Loucy (cell line): ENCODE measurements around the gene GSK3B.

ENCODE experiments used
- H2AFZ ChIP-seq: fragments of 200-600 bp; sonication (generic); 2 replicates; pipeline ENCODE4 v1.6.0; 2016; ENCODE audit warnings: antibody characterized with exemption, mild to moderate bottlenecking, low read length, moderate library complexity
- H3F3A ChIP-seq: fragments of 200-600 bp; 2 replicates; pipeline ENCODE4 v1.6.0; 2016; ENCODE audit warnings: antibody characterized with exemption, low read depth, mild to moderate bottlenecking
- H3K27me3 ChIP-seq: fragments of 200-600 bp; sonication (generic); 2 replicates; pipeline ENCODE4 v1.6.1; 2014; ENCODE audit warnings: low read length, mild to moderate bottlenecking; ENCODE audit not compliant: insufficient read depth, poor library complexity, severe bottlenecking
- H3K36me3 ChIP-seq: fragments of 200-600 bp; sonication (generic); 2 replicates; pipeline ENCODE4 v1.6.1; 2016; ENCODE audit warnings: low read length; ENCODE audit not compliant: insufficient read depth
- H3K4me1 ChIP-seq: fragments of 200-600 bp; sonication (generic); 2 replicates; pipeline ENCODE4 v1.5.1; 2014; ENCODE audit warnings: low read length, mild to moderate bottlenecking; ENCODE audit not compliant: insufficient read depth, poor library complexity, severe bottlenecking
- H3K4me2 ChIP-seq: fragments of 200-600 bp; sonication (generic); 2 replicates; pipeline ENCODE4 v1.6.0; 2014; ENCODE audit warnings: antibody characterized with exemption, low read length, low read depth, mild to moderate bottlenecking; ENCODE audit not compliant: poor library complexity, severe bottlenecking
- H3K4me3 ChIP-seq: fragments of 200-600 bp; sonication (generic); 2 replicates; pipeline ENCODE4 v1.5.1; 2014; ENCODE audit warnings: low read length, mild to moderate bottlenecking, mixed read lengths; ENCODE audit not compliant: poor library complexity, severe bottlenecking
- H3K79me2 ChIP-seq: fragments of 200-600 bp; sonication (generic); 2 replicates; pipeline ENCODE4 v1.6.1; 2014; ENCODE audit warnings: low read length; ENCODE audit not compliant: insufficient read depth
- H3K9ac ChIP-seq: fragments of 200-600 bp; sonication (generic); 2 replicates; pipeline ENCODE4 v1.6.0; 2014; ENCODE audit warnings: mild to moderate bottlenecking, low read depth, low read length, moderate library complexity; ENCODE audit not compliant: poor library complexity, severe bottlenecking
- H3K9me2 ChIP-seq: fragments of 200-600 bp; sonication (generic); replicated peaks from 2 replicates; pipeline ENCODE4 v1.6.1; 2016; ENCODE audit warnings: low read depth, low read length, mixed read lengths
- H3K9me3 ChIP-seq: fragments of 200-600 bp; sonication (generic); 2 replicates; pipeline ENCODE4 v1.6.1; 2014; ENCODE audit warnings: mild to moderate bottlenecking, antibody characterized with exemption, low read length, low read depth; ENCODE audit not compliant: insufficient read depth
- H4K20me1 ChIP-seq: fragments of 200-600 bp; sonication (generic); 2 replicates; pipeline ENCODE4 v1.6.0; 2014; ENCODE audit warnings: antibody characterized with exemption, low read length, mild to moderate bottlenecking; ENCODE audit not compliant: insufficient read depth, poor library complexity, severe bottlenecking
- EZH2phosphoT487 ChIP-seq: fragments of 200-600 bp; IDR thresholded peaks from 2 replicates; pipeline ENCODE4 v1.6.1; 2018; ENCODE audit warnings: antibody characterized with exemption, mild to moderate bottlenecking, moderate library complexity, borderline replicate concordance
- TF ChIP-seq, protein P1 (sequence below): fragments of 200-600 bp; sonication (generic); conservative IDR thresholded peaks from 2 replicates; pipeline ENCODE4 v1.5.1; 2014; ENCODE audit warnings: mild to moderate bottlenecking, antibody characterized with exemption, low read length

GSK3B gene

DNA sequence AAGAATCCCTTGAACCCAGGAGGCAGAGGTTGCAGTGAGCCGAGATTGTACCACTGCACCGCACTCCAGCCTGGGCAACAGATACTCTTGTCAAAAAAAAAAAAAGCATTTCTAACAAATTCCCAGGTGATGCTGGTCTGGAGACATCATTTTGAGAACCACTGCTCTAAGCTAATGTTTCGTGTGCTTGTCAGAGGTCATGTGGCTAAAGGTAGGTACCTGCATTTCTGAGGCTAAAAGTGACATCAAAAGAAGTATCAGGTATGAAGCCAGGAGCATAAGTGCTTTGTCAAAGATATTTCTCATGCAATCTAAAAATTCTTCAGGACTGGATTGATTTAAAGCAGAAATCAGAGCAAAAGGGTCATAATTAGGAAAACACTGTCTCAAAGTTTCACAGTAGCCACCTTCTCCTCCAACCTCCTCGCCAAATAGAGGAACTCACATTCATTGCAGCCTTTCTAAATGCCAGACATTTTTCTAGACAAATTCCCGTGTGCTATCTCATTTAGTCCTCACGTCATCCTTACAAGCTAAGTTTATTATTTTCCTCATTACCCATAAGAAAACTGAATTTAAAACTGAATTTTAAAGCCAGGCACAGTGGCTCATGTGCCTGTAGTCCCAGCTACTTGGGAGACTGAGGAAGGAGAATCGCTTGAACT is 25.7 kb upstream of the GSK3B start:
- Histone ChIP-seq H3K4me2 (no peak overlapping the region), H3K27me3 (no peaks in the 10 kb centered on the region), H3F3A (no peaks in the 10 kb centered on the region), H3K4me3 (no peak overlapping the region), H4K20me1 (no peaks in the 10 kb centered on the region), H3K4me1 (no peaks in the 10 kb centered on the region), H3K9me3 (peaks cover 9% of the 10 kb centered on the region; the same call in 1 of the 2 replicates), H2AFZ (no peak overlapping the region), H3K9ac (no peak overlapping the region), H3K9me2 (no peaks in the 10 kb centered on the region), H3K36me3 (no peaks in the 10 kb centered on the region), H3K79me2 (no peaks in the 10 kb centered on the region)
- TF ChIP-seq EZH2phosphoT487: no peak
- TF ChIP-seq, protein P1, sequence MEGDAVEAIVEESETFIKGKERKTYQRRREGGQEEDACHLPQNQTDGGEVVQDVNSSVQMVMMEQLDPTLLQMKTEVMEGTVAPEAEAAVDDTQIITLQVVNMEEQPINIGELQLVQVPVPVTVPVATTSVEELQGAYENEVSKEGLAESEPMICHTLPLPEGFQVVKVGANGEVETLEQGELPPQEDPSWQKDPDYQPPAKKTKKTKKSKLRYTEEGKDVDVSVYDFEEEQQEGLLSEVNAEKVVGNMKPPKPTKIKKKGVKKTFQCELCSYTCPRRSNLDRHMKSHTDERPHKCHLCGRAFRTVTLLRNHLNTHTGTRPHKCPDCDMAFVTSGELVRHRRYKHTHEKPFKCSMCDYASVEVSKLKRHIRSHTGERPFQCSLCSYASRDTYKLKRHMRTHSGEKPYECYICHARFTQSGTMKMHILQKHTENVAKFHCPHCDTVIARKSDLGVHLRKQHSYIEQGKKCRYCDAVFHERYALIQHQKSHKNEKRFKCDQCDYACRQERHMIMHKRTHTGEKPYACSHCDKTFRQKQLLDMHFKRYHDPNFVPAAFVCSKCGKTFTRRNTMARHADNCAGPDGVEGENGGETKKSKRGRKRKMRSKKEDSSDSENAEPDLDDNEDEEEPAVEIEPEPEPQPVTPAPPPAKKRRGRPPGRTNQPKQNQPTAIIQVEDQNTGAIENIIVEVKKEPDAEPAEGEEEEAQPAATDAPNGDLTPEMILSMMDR: no peak

DNA sequence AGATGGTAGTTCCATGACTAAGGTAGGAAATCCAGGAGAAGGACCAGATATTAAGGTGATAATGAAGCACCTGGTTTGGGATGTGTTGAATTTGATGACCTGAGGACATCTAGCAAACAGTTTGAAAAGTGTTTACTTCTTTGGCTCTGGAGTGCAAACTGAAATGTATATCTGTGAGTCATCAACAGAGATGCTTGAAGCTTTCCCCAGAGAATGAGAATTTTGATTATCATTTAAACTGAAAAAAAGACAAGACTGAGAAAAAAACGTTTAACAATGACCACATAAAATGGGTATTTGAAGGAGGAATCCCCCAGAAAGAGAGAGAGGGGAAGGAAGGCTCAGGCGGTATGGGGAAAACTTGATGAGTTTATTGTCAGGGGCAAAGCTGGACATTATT is 20.7 kb upstream of the GSK3B start:
- H3F3A ChIP-seq: no peaks in the 10 kb centered on the region
- no peaks in the 10 kb centered on the region for H3K4me1 ChIP-seq
- H3K9me2 ChIP-seq: no peaks in the 10 kb centered on the region
- no peak overlapping the region for H3K9ac ChIP-seq
- H2AFZ ChIP-seq: no peak overlapping the region
- no peaks in the 10 kb centered on the region for H3K27me3 ChIP-seq
- no peaks in the 10 kb centered on the region for H3K36me3 ChIP-seq
- H3K9me3 ChIP-seq: peaks cover 9% of the 10 kb centered on the region; the same call in 1 of the 2 replicates
- no peak overlapping the region for H3K4me2 ChIP-seq
- no peaks in the 10 kb centered on the region for H4K20me1 ChIP-seq
- no peaks in the 10 kb centered on the region for H3K79me2 ChIP-seq
- TF ChIP-seq, protein P1: no peak
- no peak for TF ChIP-seq EZH2phosphoT487
- H3K4me3 ChIP-seq: no peak overlapping the region

DNA sequence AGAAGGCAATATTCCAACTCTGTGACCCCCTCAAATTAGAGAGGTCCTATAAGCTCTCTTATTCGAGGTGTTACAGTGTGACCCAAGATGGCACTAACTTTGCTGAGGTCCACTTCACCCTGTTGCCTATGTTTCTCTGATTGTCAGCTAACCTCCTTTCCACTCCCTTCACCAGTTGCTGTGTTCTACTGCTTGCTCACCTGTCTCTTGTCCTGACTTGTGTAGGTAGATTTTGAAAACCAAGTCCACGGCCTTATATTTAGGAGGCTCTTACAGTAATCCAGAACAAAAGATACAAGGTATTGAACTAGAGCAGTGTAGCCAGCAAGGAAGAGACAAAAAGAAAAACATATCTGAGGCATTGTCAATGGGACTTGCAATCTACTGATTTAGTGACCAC is 20.1 kb upstream of the GSK3B start:
- Histone ChIP-seq H3K9ac (no peak overlapping the region), H3K36me3 (no peaks in the 10 kb centered on the region), H4K20me1 (no peaks in the 10 kb centered on the region), H3K9me2 (no peaks in the 10 kb centered on the region), H3K4me2 (no peak overlapping the region), H3K9me3 (peaks cover 9% of the 10 kb centered on the region; the same call in 1 of the 2 replicates), H3K79me2 (no peaks in the 10 kb centered on the region), H3K4me1 (no peaks in the 10 kb centered on the region), H3K27me3 (no peaks in the 10 kb centered on the region), H2AFZ (no peak overlapping the region), H3K4me3 (no peak overlapping the region), H3F3A (no peaks in the 10 kb centered on the region)
- TF ChIP-seq EZH2phosphoT487: no peak
- TF ChIP-seq, protein P1: no peak
